Measurements from ENCODE around the gene CHRNA9.

- TF ChIP-seq, protein P1, sequence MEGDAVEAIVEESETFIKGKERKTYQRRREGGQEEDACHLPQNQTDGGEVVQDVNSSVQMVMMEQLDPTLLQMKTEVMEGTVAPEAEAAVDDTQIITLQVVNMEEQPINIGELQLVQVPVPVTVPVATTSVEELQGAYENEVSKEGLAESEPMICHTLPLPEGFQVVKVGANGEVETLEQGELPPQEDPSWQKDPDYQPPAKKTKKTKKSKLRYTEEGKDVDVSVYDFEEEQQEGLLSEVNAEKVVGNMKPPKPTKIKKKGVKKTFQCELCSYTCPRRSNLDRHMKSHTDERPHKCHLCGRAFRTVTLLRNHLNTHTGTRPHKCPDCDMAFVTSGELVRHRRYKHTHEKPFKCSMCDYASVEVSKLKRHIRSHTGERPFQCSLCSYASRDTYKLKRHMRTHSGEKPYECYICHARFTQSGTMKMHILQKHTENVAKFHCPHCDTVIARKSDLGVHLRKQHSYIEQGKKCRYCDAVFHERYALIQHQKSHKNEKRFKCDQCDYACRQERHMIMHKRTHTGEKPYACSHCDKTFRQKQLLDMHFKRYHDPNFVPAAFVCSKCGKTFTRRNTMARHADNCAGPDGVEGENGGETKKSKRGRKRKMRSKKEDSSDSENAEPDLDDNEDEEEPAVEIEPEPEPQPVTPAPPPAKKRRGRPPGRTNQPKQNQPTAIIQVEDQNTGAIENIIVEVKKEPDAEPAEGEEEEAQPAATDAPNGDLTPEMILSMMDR (IDR thresholded peaks at IDR 0.05; ENCODE audit: insufficient read depth, low read depth, low read length): no peak
- TF ChIP-seq EZH2 (IDR thresholded peaks at IDR 0.05; ENCODE audit: insufficient read depth, low read length): no peak
These were observed 40.0 kb downstream of the CHRNA9 start for GRCh38 chr4:40375095-40375494.

All from astrocyte (in vitro differentiated cells and primary cell).